ENCODE results near the gene PLK5.

The PLK5 gene

GRCh38 chr19:1560286-1560882, 36.5 kb downstream of the PLK5 start:
- TF ChIP-seq ZNF274 (IDR thresholded peaks at IDR 0.05; ENCODE audit: low read depth, low read length): no peak
- H3K4me3 ChIP-seq (ENCODE audit: low read length): no peak overlapping the region

DNA sequence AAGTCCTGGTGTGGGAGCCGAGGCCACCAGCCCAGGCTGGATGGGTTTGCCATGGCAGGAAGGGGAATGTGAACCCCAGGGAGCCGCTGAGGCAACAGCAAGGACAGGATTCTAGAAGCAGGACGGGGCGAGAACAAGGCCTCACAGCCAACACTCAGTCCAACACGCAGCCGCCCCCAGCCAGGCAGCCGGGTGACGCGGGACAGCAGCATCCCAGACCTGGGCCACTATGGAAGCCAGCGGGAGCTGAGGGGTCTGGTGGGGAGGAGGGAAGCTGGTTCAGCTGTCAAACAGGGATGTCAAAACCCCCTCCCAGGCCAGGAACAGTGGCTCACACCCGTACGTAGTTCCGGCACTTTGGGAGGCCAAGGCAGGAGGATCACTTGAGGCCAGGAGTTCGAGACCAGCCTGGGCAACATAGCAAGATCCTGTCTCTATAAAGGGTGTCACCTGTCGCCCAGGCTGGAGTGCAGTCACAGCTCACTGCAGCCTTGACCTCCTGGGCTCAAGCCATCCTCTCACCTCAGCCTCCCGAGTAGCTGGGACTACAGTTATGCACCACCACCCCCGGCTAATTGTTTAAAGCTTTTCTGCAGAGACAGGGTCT, 37.5 kb downstream of the PLK5 start:
- no peak for TF ChIP-seq ZNF274 (IDR thresholded peaks at IDR 0.05; ENCODE audit: low read depth, low read length)
- H3K4me3 ChIP-seq (ENCODE audit: low read length): no peak overlapping the region

DNA sequence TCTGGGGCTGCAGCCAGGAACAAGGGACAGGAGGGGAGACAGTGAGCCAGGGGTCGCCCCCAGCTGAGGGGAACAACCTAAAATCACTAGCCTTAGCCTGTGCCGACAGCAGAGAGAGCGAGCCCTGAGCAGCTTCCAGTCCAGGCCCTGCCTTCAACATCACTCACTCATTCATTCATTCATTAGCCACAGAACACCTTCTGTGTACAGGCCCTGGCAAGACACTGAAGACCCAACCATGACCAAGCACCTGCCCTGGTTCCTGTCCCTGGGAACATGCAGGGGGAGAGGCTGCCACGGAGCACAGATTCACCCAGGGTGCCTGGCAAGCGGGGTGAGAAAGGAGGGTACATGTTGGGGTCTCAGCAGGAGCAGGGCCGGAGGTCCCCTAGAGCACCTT, 39.4 kb downstream of the PLK5 start:
- no peak overlapping the region for H3K4me3 ChIP-seq (ENCODE audit: low read length)
- no peak for TF ChIP-seq ZNF274 (IDR thresholded peaks at IDR 0.05; ENCODE audit: low read depth, low read length)

DNA sequence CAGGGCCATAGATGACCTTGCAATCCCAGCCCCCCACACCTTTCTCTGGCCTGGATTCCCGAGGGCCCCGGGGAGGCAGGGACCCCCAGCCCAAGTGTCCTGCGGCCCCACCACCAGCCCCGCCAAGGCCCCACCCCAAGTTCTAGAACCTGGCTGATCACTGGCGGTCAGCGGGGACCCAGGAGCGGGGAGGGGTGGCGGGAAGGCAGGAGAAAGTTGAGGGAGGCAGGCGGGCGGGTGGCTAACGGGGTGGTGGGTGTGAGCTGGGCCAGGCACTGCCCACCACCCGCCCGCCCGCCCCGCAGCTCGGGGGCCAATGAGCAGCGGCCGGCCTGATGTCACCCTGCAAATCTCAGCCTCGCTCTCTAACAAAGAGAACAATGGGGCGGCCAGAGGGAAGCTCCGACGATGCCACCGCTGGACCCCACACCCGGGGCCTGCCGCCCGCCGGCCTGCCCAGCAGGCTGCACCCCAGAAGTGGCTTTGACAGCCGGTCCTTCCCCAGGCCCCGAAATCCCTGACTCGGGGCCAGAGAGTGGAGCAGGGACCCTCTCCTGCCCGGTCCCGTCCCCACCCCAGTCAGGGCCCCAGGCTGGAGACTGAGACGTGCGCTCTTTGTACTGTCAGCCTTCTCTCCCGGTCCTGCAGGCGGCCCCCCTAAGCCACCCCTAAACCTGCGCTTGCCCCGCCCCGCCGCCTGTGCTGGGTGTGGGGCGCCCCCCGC, 42.7 kb downstream of the PLK5 start:
- TF ChIP-seq ZNF274 (IDR thresholded peaks at IDR 0.05; ENCODE audit: low read depth, low read length): no peak
- no peak overlapping the region; the same call in 1 of the 2 replicates for H3K4me3 ChIP-seq (ENCODE audit: low read length)

- no peak for TF ChIP-seq ZNF274 (IDR thresholded peaks at IDR 0.05; ENCODE audit: low read depth, low read length)
These were observed 43.4 kb downstream of the PLK5 start for GRCh38 chr19:1567116-1567847.

DNA sequence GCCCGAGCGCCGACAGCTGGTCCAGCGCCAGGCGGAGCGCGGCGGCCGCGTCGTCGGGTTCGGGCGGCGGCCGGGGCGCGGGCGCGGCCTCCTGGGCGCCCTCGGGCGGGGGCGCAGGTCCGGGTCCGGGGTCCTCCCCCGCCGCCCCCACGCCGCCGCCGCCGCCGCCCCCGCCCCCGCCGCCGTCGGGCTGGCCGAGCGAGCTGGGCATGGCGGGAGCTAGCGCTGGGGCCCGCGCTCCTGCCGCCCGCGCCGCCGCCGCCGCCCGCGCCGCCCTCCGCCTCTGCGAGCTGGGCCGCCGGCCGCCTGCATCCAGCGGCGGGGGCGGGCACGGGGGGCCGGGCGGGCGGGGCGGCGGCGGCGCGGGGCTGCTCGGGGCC, 44.0 kb downstream of the PLK5 start:
- no peak overlapping the region for H3K4me3 ChIP-seq (ENCODE audit: low read length)
- TF ChIP-seq ZNF274 (IDR thresholded peaks at IDR 0.05; ENCODE audit: low read depth, low read length): no peak

More at GRCh38 chr19:1567116-1567847, 43.4 kb downstream of the PLK5 start:
- H3K4me3 ChIP-seq (ENCODE audit: low read length): no peak overlapping the region; the same call in 1 of the 2 replicates

DNA sequence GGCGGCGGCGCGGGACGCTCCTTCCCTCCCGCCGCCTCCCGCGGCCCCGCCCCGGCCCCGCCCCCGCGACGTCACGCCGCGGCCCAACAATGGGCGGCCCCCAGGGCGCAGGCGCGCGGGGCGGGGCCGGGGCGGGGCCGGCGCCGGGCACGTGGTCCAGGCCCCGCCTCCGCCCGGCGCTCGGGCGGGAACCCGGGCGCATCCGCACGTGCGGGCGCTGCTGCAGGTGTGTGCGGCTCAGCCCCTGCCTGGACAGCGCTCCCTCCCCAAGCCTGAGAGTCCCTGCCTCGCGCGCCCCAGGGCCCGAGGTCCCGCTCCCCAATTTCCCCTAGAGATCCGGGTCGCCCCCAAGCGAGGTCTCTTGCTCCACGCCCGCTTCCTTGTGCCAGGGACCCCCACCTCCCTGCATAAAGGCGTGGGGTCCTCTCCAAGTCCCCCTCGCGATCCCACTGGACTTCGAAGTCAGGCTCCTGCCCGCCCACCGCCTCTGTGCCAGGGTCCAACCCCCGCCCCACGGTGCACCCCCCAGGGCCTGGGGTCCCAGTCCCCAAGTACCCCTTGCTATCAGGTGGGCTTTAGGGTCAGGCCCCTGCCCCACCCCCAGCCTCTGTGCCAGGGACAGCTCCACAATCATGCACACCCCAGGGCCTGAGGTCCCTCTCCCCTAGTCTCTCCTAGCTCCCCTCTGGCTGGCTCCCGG, 44.6 kb downstream of the PLK5 start, which contains the start of gene MEX3D:
Gene MEX3D (minus strand): TSS at position 6 of the 700 bp plus-strand sequence. CDS start 267 bp downstream, outside the sequence.
- no peak for TF ChIP-seq ZNF274 (IDR thresholded peaks at IDR 0.05; ENCODE audit: low read depth, low read length)
- H3K4me3 ChIP-seq (ENCODE audit: low read length): no peak within 1 kb of the TSS; the same call in 1 of the 2 replicates

GRCh38 chr19:1569997-1570396, 46.1 kb downstream of the PLK5 start:
- TF ChIP-seq ZNF274 (IDR thresholded peaks at IDR 0.05; ENCODE audit: low read depth, low read length): no peak
- H3K4me3 ChIP-seq (ENCODE audit: low read length): no peak overlapping the region

DNA sequence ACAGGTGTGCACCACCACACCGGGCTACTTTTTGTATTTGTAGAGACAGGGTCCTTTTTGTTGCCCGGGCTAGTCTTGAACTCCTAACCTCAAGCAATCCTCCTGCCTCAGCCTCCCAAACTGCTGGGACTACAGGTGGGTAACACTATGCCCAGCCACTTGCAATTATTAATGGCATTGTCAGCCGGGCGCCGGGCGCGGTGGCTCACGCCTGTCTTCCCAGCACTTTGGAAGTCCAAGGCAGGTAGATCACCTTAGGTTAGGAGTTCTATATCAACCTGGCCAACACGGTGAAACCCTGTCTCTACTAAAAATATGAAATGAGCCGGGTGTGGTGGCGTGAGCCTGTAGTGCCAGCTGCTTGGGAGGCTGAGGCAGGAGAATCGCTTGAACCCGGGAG, 47.0 kb downstream of the PLK5 start:
- H3K4me3 ChIP-seq (ENCODE audit: low read length): no peak overlapping the region
- TF ChIP-seq ZNF274 (IDR thresholded peaks at IDR 0.05; ENCODE audit: low read depth, low read length): no peak

- H3K4me3 ChIP-seq (ENCODE audit: low read length): no peak overlapping the region
- TF ChIP-seq ZNF274 (IDR thresholded peaks at IDR 0.05; ENCODE audit: low read depth, low read length): no peak
These were observed 47.5 kb downstream of the PLK5 start for GRCh38 chr19:1571358-1571757.

DNA sequence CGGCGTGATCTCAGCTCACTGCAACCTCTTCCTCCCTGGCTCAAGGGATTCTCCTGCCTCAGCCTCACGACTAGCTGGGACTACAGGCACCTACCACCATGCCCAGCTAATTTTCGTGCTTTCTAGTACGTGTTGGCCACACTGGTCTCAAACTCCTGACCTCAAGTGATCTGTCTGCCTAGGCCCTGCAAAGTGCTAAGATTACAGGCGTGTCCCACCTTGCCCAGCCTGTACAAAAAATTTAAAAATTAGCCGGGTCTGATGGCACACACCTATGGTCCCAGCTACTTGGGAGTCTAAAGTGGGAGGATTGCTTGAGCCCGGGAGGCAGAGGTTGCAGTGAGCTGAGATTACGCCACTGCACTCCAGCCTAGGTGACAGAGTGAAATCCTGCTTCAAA, 48.9 kb downstream of the PLK5 start:
- no peak overlapping the region for H3K4me3 ChIP-seq (ENCODE audit: low read length)
- TF ChIP-seq ZNF274 (IDR thresholded peaks at IDR 0.05; ENCODE audit: low read depth, low read length): no peak

DNA sequence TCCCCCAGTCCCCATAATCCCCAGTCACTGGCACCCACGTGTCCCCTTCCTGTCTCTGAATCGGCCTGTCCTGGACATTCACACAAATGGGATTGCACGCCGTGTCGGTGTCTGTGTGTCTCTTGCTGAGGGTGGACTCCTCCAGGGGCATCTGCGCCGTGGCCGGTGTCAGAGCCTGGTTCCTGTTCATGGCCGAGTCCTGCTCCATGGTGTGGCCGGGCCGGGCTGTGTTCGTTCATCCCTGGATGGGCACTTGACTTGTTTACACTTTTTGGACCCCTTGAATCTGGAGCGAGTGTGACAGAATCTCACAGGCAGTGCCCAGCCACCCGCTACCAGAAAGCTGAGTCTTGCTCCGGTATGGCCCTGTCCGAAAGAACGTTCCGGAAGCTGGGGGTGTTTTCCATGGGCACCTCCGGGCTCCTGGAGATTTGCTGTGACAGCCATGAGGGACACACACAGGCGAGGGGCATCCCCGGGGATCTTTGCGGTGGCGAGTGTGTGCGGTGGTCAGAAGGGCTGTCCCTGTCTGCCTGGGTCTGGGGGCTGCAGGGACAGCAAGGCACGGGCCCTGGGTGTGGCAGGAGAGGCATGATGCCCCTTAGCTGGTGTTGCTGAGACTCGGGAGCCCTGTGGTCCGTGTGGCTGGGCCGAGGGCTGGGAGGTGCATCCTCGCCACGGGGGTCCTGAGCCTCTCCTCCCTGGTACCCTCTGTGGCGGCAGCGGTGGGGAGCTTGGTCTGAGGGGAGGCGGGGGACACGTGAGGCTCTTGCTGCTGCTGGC, 50.7 kb downstream of the PLK5 start:
- no peak overlapping the region for H3K4me3 ChIP-seq (ENCODE audit: low read length)
- TF ChIP-seq ZNF274 (IDR thresholded peaks at IDR 0.05; ENCODE audit: low read depth, low read length): no peak
